Measurements from ENCODE around the gene OR5W2. TPM values are rescaled to one million over a fixed set of nuclear protein-coding genes. Genes with fewer than 3 reads are reported as not detected.
"Not testable (repeated sequence)": the region's sequence is repeated elsewhere in the genome, so short reads cannot be mapped to it uniquely, and the experiment has no call there.

OR5W2 gene
- not detected for polyA plus RNA-seq (ENCODE audit: insufficient read length)
- long read RNA-seq, donor 1 = 0 reads
- long read RNA-seq, donor 2 = 0 reads
- long read RNA-seq, donor 3 = 0 reads
- long read RNA-seq, donor 4 = 0 reads
- long read RNA-seq, donor 5 = 0 reads
- long read RNA-seq, donor 6 = 0 reads
- long read RNA-seq, donor 7 = 0 reads
- long read RNA-seq, donor 8 = 0 reads

DNA sequence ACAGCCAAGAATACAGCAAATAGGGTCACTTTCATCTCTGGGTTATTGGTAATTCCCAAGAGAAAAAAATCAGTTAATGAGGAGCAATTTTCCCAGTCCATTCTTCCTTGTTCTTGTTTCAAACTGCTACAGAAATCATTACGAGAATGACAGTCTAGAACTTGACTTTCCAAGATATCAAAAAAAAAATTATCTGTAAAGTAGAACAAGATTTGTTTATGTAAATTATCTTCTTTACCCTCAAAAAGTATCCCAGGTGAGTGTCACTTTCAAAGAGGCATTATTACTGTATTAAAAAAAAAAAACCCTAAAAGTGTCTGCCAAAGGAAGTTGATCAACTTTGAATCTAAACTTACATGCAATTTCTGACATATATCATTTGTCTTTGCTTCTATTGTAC, at the start of gene OR5W2:
Gene OR5W2, minus strand, starts transcription at position 101 of the 400 bp plus-strand sequence. Its CDS starts 0 bp downstream, at position 101.
- no peak for DNase-seq

DNA sequence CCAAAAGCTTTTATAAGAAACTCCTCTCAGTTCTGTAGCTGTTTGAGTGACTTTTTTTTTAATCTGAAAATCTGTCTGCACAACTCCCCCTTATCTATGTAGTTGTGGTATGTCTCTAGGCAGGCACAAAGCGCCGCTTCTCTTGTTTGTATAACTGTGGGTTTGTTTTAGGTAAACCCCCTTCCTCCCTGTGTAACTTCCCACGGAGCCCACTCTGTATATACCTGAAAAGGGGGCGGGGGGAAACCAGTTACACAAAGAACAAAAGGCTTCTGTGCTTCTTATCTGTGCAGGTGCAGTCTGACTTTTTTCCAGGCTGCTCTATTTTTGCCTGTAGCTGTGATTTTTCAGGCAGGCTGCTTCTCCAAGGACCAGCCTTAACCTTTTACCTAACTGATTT, 42.1 kb upstream of the OR5W2 start:
- no peak for DNase-seq

DNA sequence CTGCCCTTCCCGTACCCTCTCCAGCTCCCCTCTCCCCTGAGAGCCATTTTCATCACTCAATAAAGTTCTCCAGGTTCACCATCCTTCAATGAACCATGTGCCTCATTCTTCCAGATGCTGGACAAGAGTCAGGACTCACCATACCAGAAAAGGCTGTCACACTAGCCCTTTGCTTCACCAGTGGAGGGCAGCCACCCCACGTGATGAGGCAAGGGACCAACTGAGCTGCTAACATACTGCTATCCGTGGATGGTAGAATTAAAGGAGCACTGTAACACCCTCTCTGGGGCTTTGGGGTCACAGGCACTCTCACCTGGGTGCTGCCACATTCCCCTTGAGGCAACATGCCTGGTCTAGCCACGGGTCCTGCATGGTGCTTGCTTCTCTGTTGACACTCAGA, 34.9 kb upstream of the OR5W2 start:
- no peak for DNase-seq

DNA sequence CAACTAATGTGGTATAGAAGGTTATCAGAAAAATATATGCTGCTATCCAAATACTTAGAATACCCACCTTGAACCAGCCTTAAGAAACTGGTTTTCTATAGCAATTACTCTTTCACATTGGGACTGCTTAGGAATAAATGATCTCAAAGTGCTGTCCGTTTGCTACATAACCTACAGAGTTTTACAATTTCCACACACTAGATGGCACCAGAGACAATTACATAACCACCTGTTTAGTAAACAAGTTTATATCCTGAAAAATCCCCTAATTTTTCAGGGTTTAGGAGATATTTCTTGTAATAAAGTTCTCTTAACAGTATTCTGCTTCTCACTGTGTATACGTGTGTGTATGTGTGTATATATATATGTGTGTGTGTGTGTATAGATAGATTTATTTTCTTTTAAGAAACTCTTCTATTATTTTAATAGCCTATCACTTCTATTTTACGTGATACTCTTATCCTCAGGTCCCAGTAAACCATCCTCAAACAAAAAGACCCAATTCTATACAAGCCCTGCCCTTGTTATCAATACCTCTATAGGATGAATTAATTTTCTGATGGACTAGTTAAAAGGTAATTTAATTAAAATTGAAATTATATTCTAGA, 28.5 kb upstream of the OR5W2 start:
- peak; percentile 17 for DNase-seq

DNA sequence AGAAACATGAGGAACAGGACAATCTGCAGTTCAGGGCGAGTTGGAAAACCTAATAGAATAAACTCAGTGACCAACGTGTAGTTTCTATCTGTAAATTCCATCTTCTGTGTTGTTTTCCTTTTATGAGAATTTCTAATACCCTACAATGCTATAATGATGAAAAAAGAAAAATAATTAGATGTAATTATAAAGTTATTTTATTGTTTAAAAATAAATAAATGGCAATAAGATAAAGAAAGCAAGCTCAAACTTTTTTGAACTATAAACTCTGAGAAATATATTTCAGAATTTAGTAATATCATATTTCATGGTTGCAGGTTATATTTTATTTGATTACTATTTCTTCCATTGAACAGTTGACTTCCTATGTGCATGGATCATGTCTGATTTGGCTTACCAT, 21.9 kb upstream of the OR5W2 start, which contains the start of gene OR5I1:
Gene OR5I1, minus strand, starts transcription at position 101 of the 400 bp plus-strand sequence. Its CDS starts 0 bp downstream, at position 101.
- no peak for DNase-seq

DNA sequence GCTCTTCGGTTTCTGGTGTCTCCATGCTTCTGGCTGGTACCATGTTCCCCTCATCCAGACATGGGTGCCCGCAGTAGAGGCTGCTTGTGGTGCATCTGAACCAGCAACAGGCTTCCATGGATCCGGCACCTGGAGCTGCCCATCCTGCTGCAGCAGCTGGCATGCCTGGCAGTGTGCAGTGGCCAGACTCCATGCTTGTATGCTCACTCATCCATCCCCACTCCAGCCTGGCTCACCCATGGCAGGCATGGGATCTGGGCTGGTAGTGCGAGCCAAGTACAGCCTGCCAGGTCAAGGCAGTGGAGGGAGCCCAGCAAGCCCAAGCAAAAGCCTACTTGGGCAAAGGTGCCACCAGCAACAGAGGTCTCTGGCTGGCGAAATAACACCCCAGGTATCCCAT, 6.2 kb upstream of the OR5W2 start:
- no peak for DNase-seq

DNA sequence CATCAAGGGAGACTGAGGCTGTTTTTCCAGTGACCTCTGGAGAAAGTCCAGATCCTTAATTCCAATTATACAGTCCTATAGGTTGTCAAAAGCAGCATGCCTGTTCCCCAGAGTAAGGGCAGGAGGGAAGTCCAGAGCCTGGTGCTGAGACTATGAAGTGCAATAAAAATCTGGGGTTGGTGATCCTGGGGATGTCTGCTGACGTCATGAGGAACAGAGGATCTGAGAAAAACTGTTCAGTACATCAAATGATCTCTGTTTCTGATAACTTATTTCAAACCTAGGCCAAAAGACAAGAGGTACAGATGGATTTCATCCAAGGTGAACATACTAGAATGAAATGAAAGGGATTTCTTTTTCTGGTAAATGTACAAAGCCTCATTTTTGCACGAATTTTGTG, 12.1 kb downstream of the OR5W2 start:
- DNase-seq = no peak

DNA sequence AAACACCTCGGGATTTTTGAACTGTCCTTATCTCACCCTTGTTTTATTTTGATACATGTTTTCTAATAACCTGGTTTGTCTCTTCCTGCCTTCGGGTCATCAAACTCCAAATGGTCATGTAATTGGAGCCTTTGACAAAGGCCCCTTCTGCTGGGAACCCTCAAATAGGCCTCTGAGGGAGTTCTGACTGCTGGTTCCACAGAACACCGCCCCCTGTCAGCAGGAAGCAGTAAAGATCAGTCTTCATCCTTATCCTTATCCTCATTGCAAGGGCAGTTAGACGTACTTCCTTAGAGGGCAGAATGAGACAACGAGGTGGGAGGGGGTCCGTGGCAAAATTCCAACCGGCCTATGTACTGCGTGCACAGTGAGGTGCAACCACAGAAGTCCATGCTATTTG, 19.2 kb downstream of the OR5W2 start:
- DNase-seq = no peak

DNA sequence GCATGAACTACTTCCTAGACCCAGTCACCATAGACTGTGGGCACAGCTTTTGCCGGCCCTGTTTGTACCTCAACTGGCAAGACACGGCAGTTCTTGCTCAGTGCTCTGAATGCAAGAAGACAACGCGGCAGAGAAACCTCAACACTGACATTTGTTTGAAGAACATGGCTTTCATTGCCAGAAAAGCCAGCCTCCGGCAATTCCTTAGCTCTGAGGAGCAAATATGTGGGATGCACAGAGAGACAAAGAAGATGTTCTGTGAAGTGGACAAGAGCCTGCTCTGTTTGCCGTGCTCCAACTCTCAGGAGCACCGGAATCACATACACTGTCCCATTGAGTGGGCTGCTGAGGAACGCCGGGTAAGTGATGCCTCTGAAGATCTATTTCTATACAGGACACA, 28.9 kb downstream of the OR5W2 start:
- not testable (repeated sequence) for DNase-seq

DNA sequence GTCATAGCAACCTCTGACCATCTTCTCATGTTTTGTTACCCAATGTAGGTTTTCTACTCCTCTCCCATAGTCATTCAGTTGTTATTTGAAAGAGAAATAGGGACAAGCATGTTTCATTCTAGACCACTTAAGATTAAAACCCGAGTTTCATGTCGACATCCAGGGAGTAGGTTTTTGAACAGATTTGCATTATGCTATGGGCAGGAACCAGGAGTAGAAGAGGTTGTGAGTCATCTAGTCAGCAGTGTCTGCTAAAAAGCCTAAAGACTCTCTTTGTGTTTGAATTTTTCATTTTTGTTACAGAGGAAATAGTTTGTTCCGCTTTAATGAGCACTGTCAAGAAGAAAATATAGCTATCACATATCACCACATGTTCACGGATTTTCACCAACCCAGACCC, 29.4 kb downstream of the OR5W2 start:
- not testable (repeated sequence) for DNase-seq

DNA sequence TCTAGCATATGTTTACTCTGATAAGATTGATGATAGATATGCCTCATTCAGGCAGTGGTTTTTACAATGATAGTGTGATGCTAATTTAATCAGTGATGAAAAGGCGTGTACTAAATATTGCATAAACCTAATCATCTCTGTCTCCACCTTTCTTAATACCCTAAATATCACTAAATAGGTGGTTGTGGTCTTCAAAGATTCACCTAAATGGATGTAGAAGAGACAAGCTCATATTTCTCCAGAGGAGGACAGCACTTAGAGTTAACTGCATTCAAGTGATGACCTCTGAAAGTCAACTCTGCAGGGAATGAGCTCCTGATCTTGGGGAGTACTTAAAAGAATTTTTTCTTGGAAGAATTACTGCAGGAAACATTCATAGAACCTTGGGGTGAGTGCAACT, 31.4 kb downstream of the OR5W2 start, which contains the start of gene TRIM51:
Gene TRIM51, plus strand, starts transcription at position 301 of the 400 bp plus-strand sequence. CDS start 2,132 bp downstream, outside the sequence.
- DNase-seq = not testable (repeated sequence)

DNA sequence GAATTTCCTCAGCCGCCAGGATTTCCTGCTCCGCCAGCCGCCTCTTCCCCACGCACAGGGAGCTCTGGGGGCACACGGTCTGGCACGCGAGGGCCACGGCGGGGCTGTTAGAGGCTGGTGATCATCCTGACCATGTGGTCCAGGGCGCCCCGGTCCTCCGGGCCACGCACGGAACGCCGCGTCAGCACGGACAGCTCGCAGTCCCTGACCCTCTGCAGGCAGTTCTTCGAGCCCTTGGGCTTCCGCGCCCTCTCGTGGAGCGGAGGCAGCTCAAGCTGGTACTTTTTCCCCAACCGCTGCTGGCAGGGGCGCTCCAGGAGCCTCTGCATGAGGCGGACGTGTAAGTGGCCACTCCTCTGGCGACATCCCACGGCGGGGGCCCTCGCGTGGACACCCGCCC, 41.2 kb downstream of the OR5W2 start:
- DNase-seq = not testable (repeated sequence)

DNA sequence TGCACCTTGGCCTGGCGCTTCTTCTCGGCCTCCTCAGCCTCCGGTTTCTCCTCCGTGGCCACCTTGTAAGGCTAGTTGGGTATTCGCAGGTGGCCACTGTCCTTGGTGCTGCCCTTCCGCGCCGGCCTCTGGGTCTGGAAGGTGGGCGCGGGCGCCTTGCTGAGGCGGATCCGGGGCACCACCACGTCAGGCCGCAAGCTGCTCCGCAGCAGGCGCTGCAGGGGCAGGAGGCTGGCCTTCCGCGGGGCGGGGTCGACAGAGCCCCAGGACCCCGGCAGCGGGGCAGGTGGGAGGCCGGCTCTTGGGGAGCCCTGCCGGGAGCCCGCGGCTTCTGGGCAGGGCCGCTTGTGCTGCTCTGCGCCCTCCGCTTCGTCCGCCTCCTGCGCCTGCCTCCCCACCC, 41.7 kb downstream of the OR5W2 start:
- not testable (repeated sequence) for DNase-seq

DNA sequence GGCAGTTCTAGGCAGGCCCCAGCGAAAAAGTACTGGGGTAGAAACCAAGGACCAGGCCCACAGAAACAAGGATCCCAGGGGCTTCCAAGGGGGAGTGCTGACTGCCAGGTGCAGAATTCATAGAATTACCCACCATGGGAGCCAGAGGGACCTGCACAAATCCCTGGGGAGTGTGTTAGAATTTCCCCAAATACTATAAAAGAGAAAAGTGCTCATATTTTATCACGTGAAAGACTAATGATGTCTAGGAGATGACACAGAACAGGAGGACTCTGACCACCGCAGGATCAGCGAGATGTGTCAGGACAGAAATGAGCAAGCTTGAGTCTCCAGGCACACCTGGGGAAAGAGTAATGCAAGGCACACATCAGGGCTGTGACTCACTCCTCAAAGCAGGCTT, 47.0 kb downstream of the OR5W2 start:
- not testable (repeated sequence) for DNase-seq

Other genes starting within 250 kb of the OR5W2 start
- not detected for gene OR5D13, start 141.1 kb downstream of the OR5W2 start, polyA plus RNA-seq (ENCODE audit: insufficient read length)
- not detected for gene OR5D14, start 119.0 kb downstream of the OR5W2 start, polyA plus RNA-seq (ENCODE audit: insufficient read length)
- not detected for gene OR5L1, start 103.2 kb downstream of the OR5W2 start, polyA plus RNA-seq (ENCODE audit: insufficient read length)
- gene OR5D18, start 95.0 kb downstream of the OR5W2 start, polyA plus RNA-seq (ENCODE audit: insufficient read length) = not detected
- gene OR5L2, start 87.4 kb downstream of the OR5W2 start, polyA plus RNA-seq (ENCODE audit: insufficient read length) = not detected
- not detected for gene OR5D16, start 75.8 kb downstream of the OR5W2 start, polyA plus RNA-seq (ENCODE audit: insufficient read length)
- gene TRIM51, start 31.3 kb downstream of the OR5W2 start, polyA plus RNA-seq (ENCODE audit: insufficient read length) = not detected
- not detected for gene OR5I1, start 21.8 kb upstream of the OR5W2 start, polyA plus RNA-seq (ENCODE audit: insufficient read length)
- not detected for gene OR10AG1, start 55.4 kb upstream of the OR5W2 start, polyA plus RNA-seq (ENCODE audit: insufficient read length)
- gene OR5F1, start 80.0 kb upstream of the OR5W2 start, polyA plus RNA-seq (ENCODE audit: insufficient read length) = not detected
- 0.07 TPM for gene OR5AS1, start 113.1 kb upstream of the OR5W2 start, polyA plus RNA-seq (ENCODE audit: insufficient read length)
- gene OR8I2, start 178.7 kb upstream of the OR5W2 start, polyA plus RNA-seq (ENCODE audit: insufficient read length) = not detected
- not detected for gene OR8H2, start 189.1 kb upstream of the OR5W2 start, polyA plus RNA-seq (ENCODE audit: insufficient read length)
- gene OR8H3, start 207.8 kb upstream of the OR5W2 start, polyA plus RNA-seq (ENCODE audit: insufficient read length) = not detected
- not detected for gene OR8J3, start 225.6 kb upstream of the OR5W2 start, polyA plus RNA-seq (ENCODE audit: insufficient read length)
- not detected for gene OR8K5, start 245.7 kb upstream of the OR5W2 start, polyA plus RNA-seq (ENCODE audit: insufficient read length)